ENCODE measurements around the gene ACVR1B. TPM values are rescaled to one million over a fixed set of nuclear protein-coding genes. Genes with fewer than 3 reads are reported as not detected.
A peak's percentile ranks its signal among the peaks of the same experiment; 100 is the strongest.
"Not testable (repeated sequence)": the region's sequence is repeated elsewhere in the genome, so short reads cannot be mapped to it uniquely, and the experiment has no call there.

Gene ACVR1B
- total and polyA plus RNA-seq, 4 donors, result 16.1 to 50.5 (median 37.8) TPM

- Histone ChIP-seq H3K4me3 (ENCODE audit: low read depth, low read length) (no peak overlapping the region), H3K36me3 (ENCODE audit: control insufficient read depth, insufficient read depth, low read length) (peaks cover 37% of the 10 kb centered on the region), H3K4me1 (ENCODE audit: control insufficient read depth, insufficient read depth, low read length) (peaks cover 6% of the 10 kb centered on the region), H3K9me3 (ENCODE audit: control insufficient read depth, insufficient read depth, low read length) (no peaks in the 10 kb centered on the region), H3K27me3 (ENCODE audit: control insufficient read depth, insufficient read depth, low read length) (no peaks in the 10 kb centered on the region), H3K27ac (ENCODE audit: low read depth, low read length) (no peak overlapping the region)
- no peak for DNase-seq (ENCODE audit: low read depth in 4 of 6, low spot score in 6 of 6)
- 64% methylated on average over 2 of the region's 2 CpGs for WGBS (ENCODE audit: insufficient coverage)
Observed at GRCh38 chr12:51974646-51975045, 23.1 kb downstream of the ACVR1B start.

DNA sequence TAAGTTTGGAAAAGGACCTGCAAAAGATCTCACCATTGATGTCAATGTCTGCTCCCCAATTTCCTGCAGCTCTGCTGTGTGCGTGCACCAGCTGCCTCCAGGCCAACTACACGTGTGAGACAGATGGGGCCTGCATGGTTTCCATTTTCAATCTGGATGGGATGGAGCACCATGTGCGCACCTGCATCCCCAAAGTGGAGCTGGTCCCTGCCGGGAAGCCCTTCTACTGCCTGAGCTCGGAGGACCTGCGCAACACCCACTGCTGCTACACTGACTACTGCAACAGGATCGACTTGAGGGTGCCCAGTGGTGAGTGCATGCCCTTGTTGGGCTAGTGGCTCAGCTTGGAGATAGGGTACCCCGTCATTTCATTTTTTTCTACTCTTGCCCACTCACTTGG lies 23.7 kb downstream of the ACVR1B start:
- WGBS (ENCODE audit: insufficient coverage), result 85% methylated on average over 7 of the region's 8 CpGs
- no peaks in the 10 kb centered on the region for H3K27me3 ChIP-seq (ENCODE audit: control insufficient read depth, insufficient read depth, low read length)
- H3K27ac ChIP-seq (ENCODE audit: low read depth, low read length), result no peak overlapping the region
- H3K4me1 ChIP-seq (ENCODE audit: control insufficient read depth, insufficient read depth, low read length), result peaks cover 6% of the 10 kb centered on the region
- H3K36me3 ChIP-seq (ENCODE audit: control insufficient read depth, insufficient read depth, low read length), result peaks cover 38% of the 10 kb centered on the region
- no peak for DNase-seq (ENCODE audit: low read depth in 4 of 6, low spot score in 6 of 6)
- H3K9me3 ChIP-seq (ENCODE audit: control insufficient read depth, insufficient read depth, low read length), result no peaks in the 10 kb centered on the region
- H3K4me3 ChIP-seq (ENCODE audit: low read depth, low read length), result no peak overlapping the region

DNA sequence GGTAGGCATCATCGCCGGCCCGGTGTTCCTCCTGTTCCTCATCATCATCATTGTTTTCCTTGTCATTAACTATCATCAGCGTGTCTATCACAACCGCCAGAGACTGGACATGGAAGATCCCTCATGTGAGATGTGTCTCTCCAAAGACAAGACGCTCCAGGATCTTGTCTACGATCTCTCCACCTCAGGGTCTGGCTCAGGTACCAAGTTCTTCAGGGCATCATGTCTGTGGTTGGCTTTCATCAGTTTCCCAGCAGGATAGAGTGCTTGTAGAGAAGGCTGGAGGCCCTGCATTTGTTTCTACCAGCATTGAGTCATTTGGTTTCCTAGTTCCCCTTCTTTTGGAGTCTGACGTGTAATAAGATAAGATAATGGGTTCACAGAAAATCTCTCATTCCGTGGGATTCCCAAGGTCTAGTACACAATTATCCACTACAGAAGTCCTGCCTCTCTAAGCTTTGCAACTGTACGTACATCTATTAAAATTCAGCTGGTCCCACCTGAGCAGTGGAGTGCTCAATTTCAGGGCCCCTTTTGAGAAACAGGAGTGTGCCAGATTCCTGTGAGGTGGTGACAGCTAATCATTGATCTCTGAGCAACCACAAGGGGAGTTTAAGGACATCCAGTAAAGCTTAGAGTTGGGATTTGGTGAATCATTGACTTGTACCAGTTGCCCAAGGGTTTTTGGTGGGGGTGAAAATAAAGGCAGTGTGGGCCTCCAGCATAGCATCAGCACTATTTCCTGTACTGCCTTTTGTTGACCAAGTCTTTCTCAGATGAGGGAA lies 25.1 kb downstream of the ACVR1B start:
- Histone ChIP-seq H3K4me1 (ENCODE audit: control insufficient read depth, insufficient read depth, low read length) (peaks cover 3% of the 10 kb centered on the region), H3K36me3 (ENCODE audit: control insufficient read depth, insufficient read depth, low read length) (peaks cover 48% of the 10 kb centered on the region), H3K27ac (ENCODE audit: low read depth, low read length) (no peak overlapping the region), H3K27me3 (ENCODE audit: control insufficient read depth, insufficient read depth, low read length) (no peaks in the 10 kb centered on the region), H3K4me3 (ENCODE audit: low read depth, low read length) (no peak overlapping the region), H3K9me3 (ENCODE audit: control insufficient read depth, insufficient read depth, low read length) (no peaks in the 10 kb centered on the region)
- 91% methylated on average over 8 of the region's 10 CpGs for WGBS (ENCODE audit: insufficient coverage)
- DNase-seq (ENCODE audit: low read depth in 4 of 6, low spot score in 6 of 6), result no peak

- Histone ChIP-seq H3K36me3 (ENCODE audit: control insufficient read depth, insufficient read depth, low read length) (peaks cover 55% of the 10 kb centered on the region), H3K4me3 (ENCODE audit: low read depth, low read length) (no peak overlapping the region), H3K9me3 (ENCODE audit: control insufficient read depth, insufficient read depth, low read length) (no peaks in the 10 kb centered on the region), H3K27me3 (ENCODE audit: control insufficient read depth, insufficient read depth, low read length) (no peaks in the 10 kb centered on the region), H3K27ac (ENCODE audit: low read depth, low read length) (no peak overlapping the region), H3K4me1 (ENCODE audit: control insufficient read depth, insufficient read depth, low read length) (peaks cover 3% of the 10 kb centered on the region)
- WGBS (ENCODE audit: insufficient coverage), result 100% methylated on average over 2 of the region's 8 CpGs
- no peak for DNase-seq (ENCODE audit: low read depth in 4 of 6, low spot score in 6 of 6)
Observed at GRCh38 chr12:51977320-51977753, 25.8 kb downstream of the ACVR1B start.

DNA sequence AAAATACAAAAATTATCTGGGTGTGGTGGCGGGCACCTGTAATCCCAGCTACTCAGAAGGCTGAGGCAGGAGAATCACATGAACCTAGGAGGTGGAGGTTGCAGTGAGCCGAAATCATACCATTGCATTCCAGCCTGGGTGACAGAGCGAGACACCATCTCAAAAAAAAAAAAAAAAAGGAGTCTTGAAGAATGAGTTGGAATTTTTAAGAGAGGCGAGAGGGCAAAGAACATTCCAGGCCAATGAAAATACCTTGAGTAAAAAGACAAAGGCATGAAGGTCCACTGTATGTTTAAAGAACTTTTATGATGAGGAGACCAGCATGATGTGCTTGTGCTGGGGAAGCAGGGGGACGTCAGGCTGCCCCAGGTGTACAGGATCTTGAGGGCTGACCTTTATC lies 27.8 kb downstream of the ACVR1B start:
- not testable (repeated sequence) for H3K4me1 ChIP-seq (ENCODE audit: control insufficient read depth, insufficient read depth, low read length); H3K4me3 ChIP-seq (ENCODE audit: low read depth, low read length); DNase-seq (ENCODE audit: low read depth in 4 of 6, low spot score in 6 of 6); H3K9me3 ChIP-seq (ENCODE audit: control insufficient read depth, insufficient read depth, low read length); H3K27me3 ChIP-seq (ENCODE audit: control insufficient read depth, insufficient read depth, low read length); H3K27ac ChIP-seq (ENCODE audit: low read depth, low read length)
- WGBS (ENCODE audit: insufficient coverage), result 96% methylated on average over 3 of the region's 5 CpGs
- H3K36me3 ChIP-seq (ENCODE audit: control insufficient read depth, insufficient read depth, low read length), result peaks cover 67% of the 10 kb centered on the region

- Histone ChIP-seq H3K36me3 (ENCODE audit: control insufficient read depth, insufficient read depth, low read length) (peaks cover 71% of the 10 kb centered on the region), H3K27ac (ENCODE audit: low read depth, low read length) (no peak overlapping the region), H3K9me3 (ENCODE audit: control insufficient read depth, insufficient read depth, low read length) (no peaks in the 10 kb centered on the region), H3K4me3 (ENCODE audit: low read depth, low read length) (no peak overlapping the region), H3K27me3 (ENCODE audit: control insufficient read depth, insufficient read depth, low read length) (no peaks in the 10 kb centered on the region), H3K4me1 (ENCODE audit: control insufficient read depth, insufficient read depth, low read length) (no peaks in the 10 kb centered on the region)
- DNase-seq (ENCODE audit: low read depth in 4 of 6, low spot score in 6 of 6), result peak; percentile 38 to 89 (median 58)
- 17% methylated on average over 2 of the region's 7 CpGs for WGBS (ENCODE audit: insufficient coverage)
Observed at GRCh38 chr12:51980051-51980808, 28.7 kb downstream of the ACVR1B start.

- Histone ChIP-seq H3K4me1 (ENCODE audit: control insufficient read depth, insufficient read depth, low read length) (no peaks in the 10 kb centered on the region), H3K4me3 (ENCODE audit: low read depth, low read length) (no peak overlapping the region), H3K36me3 (ENCODE audit: control insufficient read depth, insufficient read depth, low read length) (peaks cover 71% of the 10 kb centered on the region), H3K9me3 (ENCODE audit: control insufficient read depth, insufficient read depth, low read length) (no peaks in the 10 kb centered on the region), H3K27ac (ENCODE audit: low read depth, low read length) (no peak overlapping the region), H3K27me3 (ENCODE audit: control insufficient read depth, insufficient read depth, low read length) (no peaks in the 10 kb centered on the region)
- 95% methylated on average over 10 of the region's 10 CpGs for WGBS (ENCODE audit: insufficient coverage)
- no peak for DNase-seq (ENCODE audit: low read depth in 4 of 6, low spot score in 6 of 6)
Observed at GRCh38 chr12:51980809-51981127, 29.3 kb downstream of the ACVR1B start.

DNA sequence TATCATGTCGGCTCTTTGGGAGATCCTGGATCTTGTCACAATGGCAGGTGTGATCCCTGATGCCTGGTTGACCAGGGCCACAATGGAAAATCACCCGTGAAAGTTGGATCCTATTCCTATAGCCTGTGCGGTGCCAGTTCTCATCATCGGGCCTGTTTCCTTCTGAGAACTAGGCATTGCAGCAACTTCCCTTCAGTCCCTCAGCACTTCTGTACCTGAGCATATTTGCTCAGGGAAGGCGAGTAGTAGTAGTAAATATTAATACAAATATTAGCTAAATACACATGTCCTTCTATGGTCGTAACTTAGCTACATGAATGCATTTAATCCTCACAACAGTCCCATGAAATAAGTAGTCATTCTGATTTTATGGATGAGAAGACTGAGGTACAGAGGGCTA lies 33.2 kb downstream of the ACVR1B start:
- Histone ChIP-seq H3K27ac (ENCODE audit: low read depth, low read length) (no peak overlapping the region), H3K27me3 (ENCODE audit: control insufficient read depth, insufficient read depth, low read length) (no peaks in the 10 kb centered on the region), H3K9me3 (ENCODE audit: control insufficient read depth, insufficient read depth, low read length) (no peaks in the 10 kb centered on the region), H3K4me1 (ENCODE audit: control insufficient read depth, insufficient read depth, low read length) (no peaks in the 10 kb centered on the region), H3K36me3 (ENCODE audit: control insufficient read depth, insufficient read depth, low read length) (peaks cover 55% of the 10 kb centered on the region), H3K4me3 (ENCODE audit: low read depth, low read length) (no peak overlapping the region)
- 93% methylated on average over 2 of the region's 6 CpGs for WGBS (ENCODE audit: insufficient coverage)
- no peak for DNase-seq (ENCODE audit: low read depth in 4 of 6, low spot score in 6 of 6)

- Histone ChIP-seq H3K9me3 (ENCODE audit: control insufficient read depth, insufficient read depth, low read length) (no peaks in the 10 kb centered on the region), H3K27ac (ENCODE audit: low read depth, low read length) (no peak overlapping the region), H3K4me1 (ENCODE audit: control insufficient read depth, insufficient read depth, low read length) (no peaks in the 10 kb centered on the region), H3K27me3 (ENCODE audit: control insufficient read depth, insufficient read depth, low read length) (no peaks in the 10 kb centered on the region), H3K36me3 (ENCODE audit: control insufficient read depth, insufficient read depth, low read length) (peaks cover 58% of the 10 kb centered on the region), H3K4me3 (ENCODE audit: low read depth, low read length) (no peak overlapping the region)
- DNase-seq (ENCODE audit: low read depth in 4 of 6, low spot score in 6 of 6), result no peak
- WGBS (ENCODE audit: insufficient coverage), result 95% methylated on average over 7 of the region's 9 CpGs
Observed at GRCh38 chr12:51985154-51985835, 33.8 kb downstream of the ACVR1B start.
